ENCODE measurements around the gene CLIP1.
"Not testable (repeated sequence)": the region's sequence is repeated elsewhere in the genome, so short reads cannot be mapped to it uniquely, and the experiment has no call there.

CLIP1 gene

GRCh38 chr12:122366685-122367475, 55.6 kb downstream of the CLIP1 start:
- in situ Hi-C loops (cut with MboI; ENCODE audit: low pct_unique_long_range_greater_than_20kb, low sequenced_read_pairs): no loop called here
- peak; percentile 24 for DNase-seq

GRCh38 chr12:122365226-122365625, 57.2 kb downstream of the CLIP1 start:
- DNase-seq; in situ Hi-C loops (cut with MboI; ENCODE audit: low pct_unique_long_range_greater_than_20kb, low sequenced_read_pairs): not testable (repeated sequence)

GRCh38 chr12:122363782-122364181, 58.7 kb downstream of the CLIP1 start:
- in situ Hi-C loops (cut with MboI; ENCODE audit: low pct_unique_long_range_greater_than_20kb, low sequenced_read_pairs): no loop called here
- DNase-seq: no peak

- DNase-seq: no peak
These were observed 59.7 kb downstream of the CLIP1 start for GRCh38 chr12:122362755-122363154.

GRCh38 chr12:122358403-122358802, 64.1 kb downstream of the CLIP1 start:
- DNase-seq; in situ Hi-C loops (cut with MboI; ENCODE audit: low pct_unique_long_range_greater_than_20kb, low sequenced_read_pairs): not testable (repeated sequence)

More at GRCh38 chr12:122362755-122363154, 59.7 kb downstream of the CLIP1 start:
- in situ Hi-C loops (cut with MboI; ENCODE audit: low pct_unique_long_range_greater_than_20kb, low sequenced_read_pairs): no loop called here

- DNase-seq; in situ Hi-C loops (cut with MboI; ENCODE audit: low pct_unique_long_range_greater_than_20kb, low sequenced_read_pairs): not testable (repeated sequence)
These were observed 64.9 kb downstream of the CLIP1 start for GRCh38 chr12:122357536-122357935.

GRCh38 chr12:122356991-122357390, 65.5 kb downstream of the CLIP1 start:
- in situ Hi-C loops (cut with MboI; ENCODE audit: low pct_unique_long_range_greater_than_20kb, low sequenced_read_pairs); DNase-seq: not testable (repeated sequence)

- in situ Hi-C loops (cut with MboI; ENCODE audit: low pct_unique_long_range_greater_than_20kb, low sequenced_read_pairs): no loop called here
- peak; percentile 79 for DNase-seq
These were observed 66.3 kb downstream of the CLIP1 start for GRCh38 chr12:122356192-122356635.

GRCh38 chr12:122355706-122356105, 66.8 kb downstream of the CLIP1 start:
- in situ Hi-C loops (cut with MboI; ENCODE audit: low pct_unique_long_range_greater_than_20kb, low sequenced_read_pairs): no loop called here
- DNase-seq: no peak

- in situ Hi-C loops (cut with MboI; ENCODE audit: low pct_unique_long_range_greater_than_20kb, low sequenced_read_pairs): no loop called here
- no peak for DNase-seq
These were observed 67.4 kb downstream of the CLIP1 start for GRCh38 chr12:122354958-122355641.

- in situ Hi-C loops (cut with MboI; ENCODE audit: low pct_unique_long_range_greater_than_20kb, low sequenced_read_pairs): no loop called here
- DNase-seq: no peak
These were observed 70.1 kb downstream of the CLIP1 start for GRCh38 chr12:122352394-122352793.

- DNase-seq: no peak
- in situ Hi-C loops (cut with MboI; ENCODE audit: low pct_unique_long_range_greater_than_20kb, low sequenced_read_pairs): no loop called here
These were observed 72.2 kb downstream of the CLIP1 start for GRCh38 chr12:122350141-122350848.

GRCh38 chr12:122349078-122349477, 73.4 kb downstream of the CLIP1 start:
- in situ Hi-C loops (cut with MboI; ENCODE audit: low pct_unique_long_range_greater_than_20kb, low sequenced_read_pairs): no loop called here

GRCh38 chr12:122348505-122348904, 74.0 kb downstream of the CLIP1 start:
- in situ Hi-C loops (cut with MboI; ENCODE audit: low pct_unique_long_range_greater_than_20kb, low sequenced_read_pairs): no loop called here
- DNase-seq: no peak

More at GRCh38 chr12:122349078-122349477, 73.4 kb downstream of the CLIP1 start:
- no peak for DNase-seq

GRCh38 chr12:122346054-122346453, 76.4 kb downstream of the CLIP1 start:
- no peak for DNase-seq
- in situ Hi-C loops (cut with MboI; ENCODE audit: low pct_unique_long_range_greater_than_20kb, low sequenced_read_pairs): no loop called here

- in situ Hi-C loops (cut with MboI; ENCODE audit: low pct_unique_long_range_greater_than_20kb, low sequenced_read_pairs): no loop called here
- no peak for DNase-seq
These were observed 77.4 kb downstream of the CLIP1 start for GRCh38 chr12:122345042-122345441.

GRCh38 chr12:122336015-122336946, 86.2 kb downstream of the CLIP1 start:
- in situ Hi-C loops (cut with MboI; ENCODE audit: low pct_unique_long_range_greater_than_20kb, low sequenced_read_pairs): no loop called here

GRCh38 chr12:122333142-122334087, 89.1 kb downstream of the CLIP1 start:
- DNase-seq: no peak
- in situ Hi-C loops (cut with MboI; ENCODE audit: low pct_unique_long_range_greater_than_20kb, low sequenced_read_pairs): no loop called here

More at GRCh38 chr12:122336015-122336946, 86.2 kb downstream of the CLIP1 start:
- peak; percentile 35 for DNase-seq
